GM12873 (cell line): ENCODE measurements around the gene YIF1B.

Experiments used
- CTCF ChIP-seq: IDR thresholded peaks from 2 replicates; pipeline ENCODE4 v1.5.1; 2012; ENCODE audit warnings: low read depth, mild to moderate bottlenecking, moderate library complexity, low read length, control low read depth; ENCODE audit not compliant: insufficient read depth; ENCODE audit errors: missing control alignments

The YIF1B gene

GRCh38 chr19:38337360-38337653, 21.6 kb upstream of the YIF1B start:
- no peak for TF ChIP-seq CTCF

- no peak for TF ChIP-seq CTCF
These were observed 21.1 kb upstream of the YIF1B start for GRCh38 chr19:38336638-38337359.

GRCh38 chr19:38335949-38336637, 20.3 kb upstream of the YIF1B start:
- no peak for TF ChIP-seq CTCF

GRCh38 chr19:38333245-38333644, 17.5 kb upstream of the YIF1B start:
- TF ChIP-seq CTCF: no peak

GRCh38 chr19:38331728-38332127, 16.0 kb upstream of the YIF1B start:
- TF ChIP-seq CTCF: no peak

GRCh38 chr19:38329651-38330050, 13.9 kb upstream of the YIF1B start:
- no peak for TF ChIP-seq CTCF

- no peak for TF ChIP-seq CTCF
These were observed 10.8 kb upstream of the YIF1B start for GRCh38 chr19:38326591-38326990.
